NCI-H345 treated with DMSO at 0.1 percent for 48 hours (cell line): ENCODE results near the gene TRPM4.
"Not testable (repeated sequence)": the region's sequence is repeated elsewhere in the genome, so short reads cannot be mapped to it uniquely, and the experiment has no call there.

Experiments used
- DNase-seq: peaks from one replicate; lab custom pipeline; 2025; ENCODE audit not compliant: unreplicated experiment; lab: John Stamatoyannopoulos, UW

The TRPM4 gene

DNA sequence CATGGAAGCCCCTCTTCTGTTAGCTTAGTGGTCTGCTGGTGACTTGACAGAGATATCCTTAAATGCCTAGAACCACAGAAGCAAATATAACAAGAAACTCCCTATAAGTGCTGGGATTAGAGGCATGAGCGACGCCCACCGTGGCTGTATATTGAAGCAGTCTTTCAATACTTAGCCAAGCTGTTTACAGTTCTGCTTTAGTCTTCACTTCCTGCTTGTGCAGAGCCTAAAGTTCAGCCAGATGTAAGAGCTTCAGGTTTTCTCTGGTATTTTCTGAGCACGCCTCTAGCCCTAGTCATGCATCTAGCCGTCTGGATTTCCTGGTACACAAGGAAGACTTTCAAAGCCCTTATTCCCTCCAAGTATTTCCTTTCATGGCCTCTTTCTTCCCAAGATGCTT lies 28.5 kb downstream of the TRPM4 start:
- DNase-seq: no peak

DNA sequence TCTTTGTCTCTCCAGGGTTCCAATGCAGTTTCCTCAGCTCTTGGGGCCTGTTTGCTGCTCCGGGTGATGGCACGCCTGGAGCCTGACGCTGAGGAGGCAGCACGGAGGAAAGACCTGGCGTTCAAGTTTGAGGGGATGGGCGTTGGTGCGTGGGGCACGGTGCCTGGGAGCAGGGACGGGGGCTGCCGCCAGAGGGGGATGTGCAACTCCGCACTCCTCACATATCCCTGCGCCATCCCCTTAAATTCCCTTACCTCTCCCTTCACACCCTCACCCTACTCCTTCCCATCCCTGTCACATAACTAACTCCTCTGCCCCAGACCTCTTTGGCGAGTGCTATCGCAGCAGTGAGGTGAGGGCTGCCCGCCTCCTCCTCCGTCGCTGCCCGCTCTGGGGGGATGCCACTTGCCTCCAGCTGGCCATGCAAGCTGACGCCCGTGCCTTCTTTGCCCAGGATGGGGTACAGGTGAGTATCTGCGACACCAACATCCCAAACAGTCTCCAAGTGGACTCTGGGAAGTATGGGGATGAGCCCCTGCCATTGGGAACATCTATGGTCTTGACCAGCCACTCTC lies 31.1 kb downstream of the TRPM4 start:
- no peak for DNase-seq

DNA sequence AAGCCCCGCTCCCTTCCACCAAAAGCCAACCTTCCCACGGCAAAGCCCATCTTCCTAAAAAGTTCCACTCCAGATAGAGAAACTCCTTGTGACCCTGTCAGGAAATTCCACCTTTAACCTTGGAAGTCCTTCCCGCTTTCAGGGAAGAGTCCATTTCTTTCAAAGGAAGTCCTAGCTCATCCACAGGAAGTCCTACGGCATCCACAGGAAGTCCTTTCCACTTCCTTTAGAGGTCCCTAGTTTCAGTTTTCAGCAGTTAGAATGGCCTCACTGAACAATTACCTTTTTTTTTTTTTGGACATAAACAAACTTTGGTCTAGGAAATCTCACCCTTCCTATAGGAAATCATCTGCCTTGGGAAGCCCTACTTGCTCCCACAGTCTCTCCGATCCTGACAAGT lies 31.7 kb downstream of the TRPM4 start:
- no peak for DNase-seq

DNA sequence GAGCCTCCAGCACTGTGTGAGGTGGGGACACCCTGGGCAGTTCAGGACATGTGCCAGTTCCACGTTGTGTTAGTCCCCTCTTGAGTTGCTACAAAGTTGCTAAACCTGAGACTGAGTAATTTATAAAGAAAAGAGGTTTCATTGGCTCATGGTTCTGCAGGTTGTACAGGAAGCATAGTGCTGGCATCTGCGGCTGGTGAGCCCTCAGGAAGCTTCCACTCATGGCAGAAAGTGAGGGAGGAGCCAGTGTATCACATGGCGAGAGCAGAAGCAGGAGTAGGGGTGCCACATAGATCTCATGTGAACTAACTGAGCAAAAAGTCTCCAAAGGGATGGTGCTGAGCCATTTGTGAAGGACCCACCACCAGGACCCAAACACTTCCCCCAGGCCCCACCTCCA lies 33.2 kb downstream of the TRPM4 start:
- DNase-seq: no peak

DNA sequence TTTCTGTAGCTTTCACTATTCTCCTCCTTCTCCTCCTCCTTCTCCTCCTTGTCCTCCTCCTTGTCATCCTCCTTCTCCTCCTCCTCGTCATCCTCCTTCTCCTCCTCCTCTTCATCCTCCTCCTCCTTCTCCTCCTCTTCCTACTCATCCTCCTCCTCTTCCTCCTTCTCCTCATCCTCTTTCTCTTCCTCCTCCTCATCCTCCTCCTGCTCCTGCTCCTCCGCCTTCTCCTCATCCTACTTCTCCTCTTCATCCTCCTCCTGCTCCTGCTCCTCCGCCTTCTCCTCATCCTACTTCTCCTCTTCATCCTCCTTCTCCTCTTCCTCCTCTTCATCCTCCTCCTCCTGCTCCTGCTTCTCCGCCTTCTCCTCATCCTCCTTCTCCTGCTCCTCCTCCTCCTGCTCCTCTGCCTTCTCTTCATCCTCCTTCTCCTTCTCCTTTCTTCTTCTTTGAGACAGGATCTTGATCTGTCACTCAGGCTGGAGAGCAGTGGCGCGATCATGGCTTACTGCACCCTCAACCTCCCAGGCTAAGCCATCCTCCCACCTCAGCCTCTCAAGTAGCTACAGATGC lies 36.3 kb downstream of the TRPM4 start:
- no peak for DNase-seq

DNA sequence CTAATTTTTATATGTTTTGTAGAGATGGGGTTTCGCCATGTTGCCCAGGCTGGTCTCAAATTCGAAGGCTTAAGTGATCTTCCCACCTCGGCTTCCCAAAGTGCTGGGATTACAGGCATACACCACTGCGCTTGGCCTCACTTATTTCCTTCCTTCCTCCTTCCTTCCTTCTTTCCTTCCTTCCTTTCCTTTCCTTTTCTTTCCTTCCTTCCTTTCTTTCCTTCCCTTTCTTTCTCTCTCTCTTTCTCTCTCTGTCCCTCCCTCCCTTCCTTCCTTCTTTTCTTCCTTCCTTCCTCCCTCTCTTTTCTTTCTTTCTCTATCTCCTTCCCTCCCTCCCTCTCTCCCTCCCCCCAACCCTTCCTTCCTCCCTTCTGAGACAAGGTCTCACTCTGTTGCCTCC lies 36.8 kb downstream of the TRPM4 start:
- DNase-seq: no peak

DNA sequence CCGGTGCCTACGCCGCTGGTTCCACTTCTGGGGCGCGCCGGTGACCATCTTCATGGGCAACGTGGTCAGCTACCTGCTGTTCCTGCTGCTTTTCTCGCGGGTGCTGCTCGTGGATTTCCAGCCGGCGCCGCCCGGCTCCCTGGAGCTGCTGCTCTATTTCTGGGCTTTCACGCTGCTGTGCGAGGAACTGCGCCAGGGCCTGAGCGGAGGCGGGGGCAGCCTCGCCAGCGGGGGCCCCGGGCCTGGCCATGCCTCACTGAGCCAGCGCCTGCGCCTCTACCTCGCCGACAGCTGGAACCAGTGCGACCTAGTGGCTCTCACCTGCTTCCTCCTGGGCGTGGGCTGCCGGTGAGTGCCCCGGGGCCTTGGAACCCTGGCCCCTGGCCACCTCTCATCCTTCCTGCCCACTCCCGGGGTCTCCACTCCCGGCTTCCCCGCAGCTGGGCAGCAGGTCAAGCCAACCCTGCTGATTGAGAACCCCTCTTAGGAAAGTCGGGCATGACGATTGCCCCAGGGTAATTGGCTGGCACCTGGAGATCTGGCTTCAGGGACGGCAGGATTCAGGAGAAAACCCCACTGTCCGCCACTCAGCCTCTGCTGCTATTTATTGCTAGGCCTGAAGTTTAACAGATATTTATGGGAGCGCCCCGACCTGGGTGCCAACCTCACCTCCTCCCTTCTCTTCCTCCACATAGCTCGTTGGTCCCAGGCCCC lies 39.1 kb downstream of the TRPM4 start:
- peak; percentile 57 for DNase-seq

DNA sequence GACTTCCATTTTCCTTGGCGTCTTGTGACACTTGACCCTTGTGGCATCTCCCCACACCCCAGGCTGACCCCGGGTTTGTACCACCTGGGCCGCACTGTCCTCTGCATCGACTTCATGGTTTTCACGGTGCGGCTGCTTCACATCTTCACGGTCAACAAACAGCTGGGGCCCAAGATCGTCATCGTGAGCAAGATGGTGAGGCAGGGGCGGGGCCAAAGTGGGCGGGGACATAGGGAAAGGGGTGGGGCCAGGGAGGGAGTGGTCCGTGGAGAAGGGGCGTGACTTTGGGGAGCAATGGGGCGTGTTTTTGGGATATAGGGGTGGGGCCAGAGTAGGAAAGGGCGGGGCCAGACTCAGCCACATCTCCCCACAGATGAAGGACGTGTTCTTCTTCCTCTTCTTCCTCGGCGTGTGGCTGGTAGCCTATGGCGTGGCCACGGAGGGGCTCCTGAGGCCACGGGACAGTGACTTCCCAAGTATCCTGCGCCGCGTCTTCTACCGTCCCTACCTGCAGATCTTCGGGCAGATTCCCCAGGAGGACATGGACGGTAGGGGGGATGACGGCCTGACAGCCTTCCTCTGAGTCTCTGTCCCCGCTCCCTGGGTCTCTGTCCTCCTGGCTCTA lies 42.8 kb downstream of the TRPM4 start:
- no peak for DNase-seq

DNA sequence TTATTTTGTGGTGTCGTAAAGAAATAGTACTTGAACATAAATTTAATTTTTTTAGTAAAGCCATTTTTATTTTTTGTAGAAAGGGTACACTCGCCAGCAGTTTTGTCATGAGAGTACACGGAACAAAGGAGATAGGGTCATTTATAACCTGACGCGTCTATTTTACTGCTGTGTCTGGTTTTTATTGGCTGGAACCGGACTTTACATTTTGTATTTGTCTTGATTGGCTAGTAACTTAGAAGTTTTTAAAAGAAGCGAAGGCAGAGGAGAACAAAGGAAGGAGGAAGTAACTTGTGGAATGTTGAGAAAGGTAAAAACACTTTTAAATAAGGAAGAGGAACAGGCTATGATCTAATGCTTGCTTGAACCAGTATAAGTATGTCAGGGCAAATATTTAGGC lies 43.5 kb downstream of the TRPM4 start:
- DNase-seq: no peak

DNA sequence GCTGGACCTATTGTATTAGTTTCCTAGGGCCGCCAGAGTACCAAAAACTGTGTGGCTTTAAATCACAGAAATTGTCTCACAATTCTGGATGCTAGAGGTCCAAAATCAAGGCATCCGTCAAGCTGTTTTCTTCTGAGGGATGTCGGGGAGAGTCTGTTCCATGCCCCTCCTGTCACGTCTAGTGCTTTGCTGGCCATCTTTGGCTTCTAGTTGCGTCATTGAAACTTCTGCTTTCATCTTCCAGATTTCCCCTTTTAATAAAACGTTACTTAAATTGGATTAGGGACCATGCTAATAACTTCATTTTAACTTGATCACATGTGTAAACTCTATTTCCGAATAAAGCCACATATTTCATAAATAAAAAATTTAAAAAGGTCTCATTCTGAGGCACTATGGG lies 47.5 kb downstream of the TRPM4 start:
- DNase-seq: no peak

DNA sequence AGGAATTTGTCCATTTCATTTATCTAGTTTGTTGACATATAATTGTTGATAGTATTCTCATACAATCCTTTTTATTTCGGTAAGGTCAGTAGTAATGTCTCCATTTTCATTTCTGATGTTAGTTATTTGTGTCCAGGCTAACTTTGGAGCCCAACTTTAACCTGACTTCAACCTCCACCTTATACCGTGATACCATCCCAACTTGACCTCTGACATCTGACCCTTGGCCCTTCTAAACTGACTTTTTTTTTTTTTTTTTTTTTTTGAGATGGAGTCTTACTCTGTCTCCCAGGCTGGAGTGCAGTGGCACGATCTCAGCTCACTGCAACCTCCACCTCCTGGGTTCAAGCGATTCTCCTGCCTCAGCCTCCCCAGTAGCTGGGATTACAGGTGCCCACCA lies 51.9 kb downstream of the TRPM4 start:
- not testable (repeated sequence) for DNase-seq

DNA sequence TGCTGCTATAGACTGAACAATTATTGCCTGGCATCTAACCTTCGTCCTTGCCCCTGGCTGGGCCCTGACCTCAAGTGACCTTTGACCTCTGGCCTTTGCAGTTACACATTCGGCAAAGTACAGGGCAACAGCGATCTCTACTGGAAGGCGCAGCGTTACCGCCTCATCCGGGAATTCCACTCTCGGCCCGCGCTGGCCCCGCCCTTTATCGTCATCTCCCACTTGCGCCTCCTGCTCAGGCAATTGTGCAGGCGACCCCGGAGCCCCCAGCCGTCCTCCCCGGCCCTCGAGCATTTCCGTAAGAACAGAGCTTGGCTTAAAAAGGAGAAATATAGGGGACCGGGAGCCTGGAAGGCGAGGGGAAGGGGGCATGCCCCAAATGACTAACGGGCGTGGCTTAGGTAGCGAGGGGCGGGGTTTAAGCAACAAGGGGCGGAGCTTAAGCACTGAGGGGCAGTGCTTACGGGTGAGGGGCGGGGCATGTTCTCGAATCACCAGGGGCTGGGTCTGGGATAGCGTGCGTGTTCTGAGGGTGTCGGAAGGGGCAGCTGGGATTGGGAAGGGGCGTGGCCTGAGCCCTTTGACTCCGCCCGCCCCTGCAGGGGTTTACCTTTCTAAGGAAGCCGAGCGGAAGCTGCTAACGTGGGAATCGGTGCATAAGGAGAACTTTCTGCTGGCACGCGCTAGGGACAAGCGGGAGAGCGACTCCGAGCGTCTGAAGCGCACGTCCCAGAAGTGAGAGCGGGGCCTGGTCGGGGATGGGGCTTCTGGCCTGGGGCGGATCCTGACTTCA lies 52.7 kb downstream of the TRPM4 start:
- DNase-seq: no peak

DNA sequence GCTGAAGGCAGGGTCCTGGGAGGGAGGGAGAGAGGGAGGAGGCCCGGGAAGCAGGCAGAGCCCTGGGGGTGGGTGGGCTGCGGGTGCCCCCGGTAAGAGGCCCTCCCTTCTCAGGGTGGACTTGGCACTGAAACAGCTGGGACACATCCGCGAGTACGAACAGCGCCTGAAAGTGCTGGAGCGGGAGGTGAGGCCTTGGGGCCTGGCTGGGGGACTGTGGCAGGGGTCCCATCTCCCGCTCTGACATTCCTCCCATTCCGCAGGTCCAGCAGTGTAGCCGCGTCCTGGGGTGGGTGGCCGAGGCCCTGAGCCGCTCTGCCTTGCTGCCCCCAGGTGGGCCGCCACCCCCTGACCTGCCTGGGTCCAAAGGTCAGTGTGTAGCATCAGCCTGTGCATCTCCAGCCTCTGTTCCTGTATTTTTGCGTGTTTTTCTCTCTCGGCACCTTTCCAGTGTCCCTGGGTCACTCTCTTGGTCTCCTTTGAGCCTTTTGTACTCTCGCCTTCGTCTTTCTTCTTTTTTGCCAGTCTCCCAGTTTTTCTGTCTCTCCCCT lies 53.4 kb downstream of the TRPM4 start:
- no peak for DNase-seq

DNA sequence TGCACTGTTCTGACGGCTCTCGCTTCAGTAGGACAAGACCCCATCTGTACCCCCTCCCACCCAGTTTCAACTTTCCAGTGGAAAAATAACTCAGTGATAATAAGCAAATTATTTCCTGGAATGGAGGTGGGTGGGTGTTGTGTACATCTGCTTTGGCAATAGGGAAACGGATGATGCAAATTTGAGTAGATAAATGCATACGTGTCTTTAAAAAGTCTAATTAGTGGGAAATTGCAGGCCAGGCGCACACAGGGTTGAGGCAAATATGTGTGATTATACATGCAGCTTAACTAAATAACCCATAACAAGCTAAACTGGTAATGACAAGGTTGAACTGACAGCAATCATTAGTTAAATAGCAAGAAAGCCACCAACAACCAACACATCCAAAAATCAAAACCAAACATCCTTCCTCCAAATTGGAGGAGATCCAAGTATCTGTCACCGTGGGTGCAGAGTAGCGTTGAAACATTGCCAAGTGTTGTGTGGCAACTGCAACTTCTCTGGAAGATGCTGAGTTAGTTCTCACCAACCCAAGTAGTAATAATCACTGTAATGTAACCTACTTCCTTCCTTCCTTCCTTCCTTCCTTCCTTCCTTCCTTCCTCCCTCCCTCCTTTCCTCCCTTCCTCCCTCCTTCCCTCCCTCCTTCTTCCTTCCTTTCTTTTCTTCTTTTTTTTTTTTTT lies 54.6 kb downstream of the TRPM4 start:
- no peak for DNase-seq

DNA sequence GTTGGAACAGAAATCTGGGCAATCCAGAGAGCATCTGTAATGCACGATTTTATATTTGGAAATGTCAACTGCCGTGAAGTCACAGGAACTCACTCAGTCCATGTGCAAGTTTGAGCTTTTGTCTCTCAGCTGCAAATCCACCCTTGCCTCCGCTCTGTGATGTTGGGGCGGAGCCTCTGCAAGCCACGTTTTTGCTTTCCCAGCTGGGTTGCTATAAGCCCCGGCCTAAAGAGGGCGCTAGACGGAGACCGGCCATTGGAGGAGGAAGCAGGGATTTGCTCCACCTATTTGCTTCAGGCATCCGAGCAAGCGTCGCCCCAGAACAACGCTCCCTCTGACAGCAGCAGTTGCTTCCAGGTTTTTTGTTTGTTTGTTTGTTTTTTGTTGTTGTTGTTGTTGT lies 56.2 kb downstream of the TRPM4 start:
- no peak for DNase-seq

DNA sequence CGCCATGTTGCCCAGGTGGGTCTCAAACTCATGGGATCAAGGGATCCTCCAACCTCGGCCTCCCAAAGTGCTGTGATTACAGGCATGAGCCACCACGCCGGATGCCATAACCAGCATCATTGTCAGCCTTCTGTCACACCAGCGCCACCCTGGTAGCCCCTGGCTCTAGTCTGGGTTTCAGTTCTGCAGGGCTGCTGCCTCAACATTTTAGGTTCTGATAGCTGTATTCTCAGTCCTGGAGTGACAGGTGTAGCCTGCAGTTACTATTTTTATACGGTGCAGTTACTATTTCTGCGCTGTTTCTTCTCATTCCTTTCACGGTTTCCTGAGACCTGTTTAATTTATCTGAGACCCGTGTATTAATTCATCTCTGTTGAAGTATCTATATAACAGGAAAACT lies 57.1 kb downstream of the TRPM4 start:
- no peak for DNase-seq

DNA sequence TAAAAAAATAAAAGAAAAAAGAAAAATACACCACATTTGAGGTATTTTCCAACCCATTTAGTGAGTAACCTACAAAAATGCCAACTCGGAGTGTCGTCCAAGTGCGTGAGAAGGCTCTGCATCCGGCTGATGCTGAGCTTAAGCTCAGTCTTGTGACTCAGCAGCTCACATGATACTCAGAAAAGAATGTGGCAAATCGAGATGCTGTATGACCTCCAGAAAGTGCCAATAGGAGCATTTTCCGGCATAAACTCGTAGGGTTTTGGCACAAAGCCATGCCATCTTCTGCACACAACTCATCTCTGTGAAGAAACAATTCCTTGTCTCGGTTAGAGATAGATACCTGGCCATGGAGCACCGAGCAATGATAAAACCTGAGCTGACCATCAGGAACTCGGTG lies 58.5 kb downstream of the TRPM4 start:
- no peak for DNase-seq

DNA sequence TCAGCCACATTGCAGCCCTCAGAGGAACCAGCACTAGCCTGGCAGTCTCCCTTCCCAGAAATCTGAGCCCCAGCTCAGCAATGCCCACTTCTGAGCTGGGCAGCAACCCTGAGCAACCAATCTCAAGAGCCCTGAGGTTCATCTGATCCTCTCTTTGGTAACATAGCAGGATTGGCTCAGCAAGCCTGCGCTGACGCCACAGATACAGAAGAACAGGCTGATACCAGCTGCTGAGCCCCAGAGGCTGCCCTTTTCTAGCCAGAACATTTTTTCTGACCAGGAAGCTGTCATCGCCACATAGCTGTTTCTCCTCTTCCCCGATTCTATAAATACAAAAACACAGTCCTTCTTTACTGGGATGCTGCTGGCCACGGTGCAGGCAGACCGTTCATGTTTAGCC lies 59.8 kb downstream of the TRPM4 start:
- DNase-seq: no peak

DNA sequence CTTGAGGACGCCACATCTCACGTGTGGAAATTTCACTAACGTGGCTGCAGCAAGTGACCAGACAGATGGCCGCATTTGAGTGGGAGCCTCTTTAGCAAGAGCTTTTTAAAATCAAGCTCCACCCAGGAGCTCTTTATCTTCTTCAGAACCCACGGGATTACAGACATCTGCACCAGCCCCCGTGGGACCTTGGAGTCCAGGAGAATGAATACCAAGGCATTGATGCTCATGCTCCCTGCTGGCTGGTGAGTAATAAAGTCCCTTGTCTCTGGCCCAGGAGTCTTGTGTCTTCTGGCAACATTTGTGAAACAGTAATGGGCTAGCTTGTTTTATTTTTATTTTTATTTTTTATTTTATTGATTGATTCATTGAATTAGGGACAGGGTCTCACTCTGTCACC lies 64.4 kb downstream of the TRPM4 start:
- DNase-seq: no peak

DNA sequence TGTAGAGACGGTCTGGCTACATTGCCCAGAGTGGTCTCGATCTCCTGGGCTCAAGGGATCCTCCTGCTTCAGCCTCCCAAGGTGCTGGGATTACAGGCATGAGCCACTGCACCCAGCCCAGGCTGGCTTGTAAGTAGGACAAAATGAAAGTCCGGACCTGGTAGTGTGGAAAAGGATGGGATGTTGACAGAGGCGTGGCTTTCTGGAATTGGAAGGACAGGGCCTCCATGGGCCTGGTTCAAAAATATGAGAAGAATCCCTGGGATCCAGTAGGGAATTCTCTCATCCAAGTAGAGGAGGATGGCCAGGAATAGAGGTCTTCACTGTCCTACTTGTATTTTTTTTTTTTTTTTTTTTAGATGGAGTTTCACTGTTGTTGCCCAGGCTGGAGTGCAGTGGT lies 64.9 kb downstream of the TRPM4 start:
- DNase-seq: no peak

DNA sequence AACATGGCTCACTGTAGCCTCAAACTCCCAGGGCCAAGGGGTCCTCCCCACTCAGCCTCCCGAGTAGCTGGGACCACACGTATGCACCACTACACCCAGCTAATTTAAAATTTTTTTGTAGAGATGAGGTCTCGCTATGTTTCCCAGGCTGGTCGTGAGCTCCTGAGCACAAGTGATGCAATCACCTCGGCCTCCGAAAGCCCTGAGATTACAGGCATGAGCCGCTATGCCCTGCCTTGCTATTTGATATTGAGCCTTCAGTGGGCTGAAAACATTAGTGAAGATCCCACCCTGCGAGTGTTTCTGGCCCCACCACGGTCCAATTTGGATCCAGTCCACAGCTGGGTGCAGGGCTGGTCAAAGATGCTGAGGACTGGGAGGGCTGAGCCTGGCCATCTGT lies 65.9 kb downstream of the TRPM4 start:
- no peak for DNase-seq
